Measurements from ENCODE around the gene PRKAG1.

PRKAG1 gene

DNA sequence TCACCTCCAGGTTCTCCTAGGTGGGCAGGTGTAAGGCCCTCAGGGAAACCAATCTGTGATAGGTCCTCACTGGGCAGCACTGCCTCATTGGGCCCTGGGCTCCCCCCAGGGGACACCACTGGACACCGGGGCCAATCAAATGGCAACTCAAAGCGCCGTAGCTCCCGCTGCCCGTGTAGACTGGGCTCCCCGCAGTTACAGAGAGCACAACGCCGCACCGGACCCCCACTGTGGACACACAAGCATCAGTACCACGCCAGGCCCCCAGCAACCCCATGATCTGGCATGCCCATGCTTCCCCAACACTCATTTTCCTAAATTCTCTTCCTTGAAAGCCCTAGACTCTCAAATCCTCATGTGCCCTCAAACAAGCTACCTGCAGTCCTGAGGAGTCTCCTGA, 35.9 kb upstream of the PRKAG1 start:
- H3K4me3 ChIP-seq (ENCODE audit: low read depth, low read length) = no peak overlapping the region
- TF ChIP-seq CTCF (IDR thresholded peaks at IDR 0.05; ENCODE audit: borderline replicate concordance, insufficient read depth, low read depth, low read length) = no peak

GRCh38 chr12:49054096-49054495, 35.5 kb upstream of the PRKAG1 start:
- H3K4me3 ChIP-seq (ENCODE audit: low read depth, low read length) = no peak overlapping the region
- TF ChIP-seq CTCF (IDR thresholded peaks at IDR 0.05; ENCODE audit: borderline replicate concordance, insufficient read depth, low read depth, low read length) = no peak

DNA sequence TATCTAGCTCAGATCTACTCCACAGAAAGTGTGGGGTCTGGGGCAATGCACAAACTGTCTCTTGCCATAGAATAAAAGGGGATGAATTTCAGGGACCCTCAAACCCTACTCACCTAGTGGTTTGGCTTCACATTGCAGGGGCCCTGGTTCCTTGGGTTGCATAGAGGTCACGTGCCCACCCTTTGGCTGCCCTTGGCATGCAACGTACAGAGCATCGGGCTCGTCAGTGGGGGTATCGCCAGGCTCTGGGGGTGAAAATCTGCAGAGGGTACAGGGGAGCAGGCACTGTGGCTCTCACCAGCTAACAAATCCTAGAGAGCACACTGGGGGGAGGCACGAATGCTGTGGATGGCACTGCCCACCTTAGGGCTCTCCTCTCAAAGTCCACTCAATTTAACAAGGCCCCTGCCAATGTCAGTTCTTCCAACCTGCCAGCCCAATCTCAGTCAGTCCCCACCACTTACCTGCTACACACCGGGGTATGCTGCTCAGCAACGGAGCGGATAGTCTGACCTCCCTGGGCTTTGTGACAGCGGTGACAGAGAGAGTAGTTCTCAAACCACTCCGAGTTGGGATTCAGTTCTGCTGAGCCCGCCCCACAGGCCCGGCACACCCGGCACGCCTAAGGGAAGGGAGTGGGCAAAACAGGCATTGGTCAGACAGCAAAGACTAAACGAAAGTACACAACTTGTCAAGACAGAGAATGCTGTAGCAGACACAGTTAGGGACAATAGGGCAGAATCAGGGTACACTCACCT, 34.1 kb upstream of the PRKAG1 start:
- TF ChIP-seq CTCF (IDR thresholded peaks at IDR 0.05; ENCODE audit: borderline replicate concordance, insufficient read depth, low read depth, low read length) = 0 out of 2 replicates have a peak, but pooled peaks have one; percentile 3
- H3K4me3 ChIP-seq (ENCODE audit: low read depth, low read length) = no peak overlapping the region

DNA sequence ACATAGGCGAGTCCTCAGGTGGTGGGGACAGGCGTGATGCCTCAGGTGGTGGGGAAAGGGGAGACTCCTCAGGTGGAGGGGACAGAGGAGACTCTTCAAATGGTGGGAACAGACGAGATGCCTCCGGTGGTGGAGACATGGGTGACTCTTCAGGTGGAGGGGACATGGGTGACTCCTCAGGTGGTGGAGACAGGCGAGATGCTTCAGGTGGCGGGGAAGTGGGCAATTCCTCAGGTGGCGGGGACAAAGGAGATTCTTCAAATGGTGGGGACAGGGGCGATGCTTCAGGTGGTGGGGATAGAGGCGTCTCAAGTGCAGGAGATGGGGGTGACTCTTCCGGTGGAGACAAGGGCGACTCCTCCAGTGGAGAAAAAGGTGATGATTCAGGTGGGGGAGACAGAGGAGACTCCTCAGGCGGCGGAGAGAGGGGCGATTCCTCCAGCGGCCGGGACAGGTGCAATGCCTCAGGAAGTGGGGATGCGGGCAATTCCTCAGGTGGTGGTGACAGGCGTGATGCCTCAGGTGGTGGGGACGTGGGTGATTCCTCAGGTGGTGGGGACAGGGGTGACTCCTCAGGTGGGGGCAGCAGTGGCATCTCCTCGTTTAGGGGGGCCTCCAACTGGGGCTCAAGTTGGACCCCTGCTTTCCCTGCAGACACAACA, 33.3 kb upstream of the PRKAG1 start:
- TF ChIP-seq CTCF (IDR thresholded peaks at IDR 0.05; ENCODE audit: borderline replicate concordance, insufficient read depth, low read depth, low read length) = no peak
- no peak overlapping the region for H3K4me3 ChIP-seq (ENCODE audit: low read depth, low read length)

GRCh38 chr12:49051373-49051764, 32.8 kb upstream of the PRKAG1 start:
- TF ChIP-seq CTCF (IDR thresholded peaks at IDR 0.05; ENCODE audit: borderline replicate concordance, insufficient read depth, low read depth, low read length) = no peak
- no peak overlapping the region for H3K4me3 ChIP-seq (ENCODE audit: low read depth, low read length)

DNA sequence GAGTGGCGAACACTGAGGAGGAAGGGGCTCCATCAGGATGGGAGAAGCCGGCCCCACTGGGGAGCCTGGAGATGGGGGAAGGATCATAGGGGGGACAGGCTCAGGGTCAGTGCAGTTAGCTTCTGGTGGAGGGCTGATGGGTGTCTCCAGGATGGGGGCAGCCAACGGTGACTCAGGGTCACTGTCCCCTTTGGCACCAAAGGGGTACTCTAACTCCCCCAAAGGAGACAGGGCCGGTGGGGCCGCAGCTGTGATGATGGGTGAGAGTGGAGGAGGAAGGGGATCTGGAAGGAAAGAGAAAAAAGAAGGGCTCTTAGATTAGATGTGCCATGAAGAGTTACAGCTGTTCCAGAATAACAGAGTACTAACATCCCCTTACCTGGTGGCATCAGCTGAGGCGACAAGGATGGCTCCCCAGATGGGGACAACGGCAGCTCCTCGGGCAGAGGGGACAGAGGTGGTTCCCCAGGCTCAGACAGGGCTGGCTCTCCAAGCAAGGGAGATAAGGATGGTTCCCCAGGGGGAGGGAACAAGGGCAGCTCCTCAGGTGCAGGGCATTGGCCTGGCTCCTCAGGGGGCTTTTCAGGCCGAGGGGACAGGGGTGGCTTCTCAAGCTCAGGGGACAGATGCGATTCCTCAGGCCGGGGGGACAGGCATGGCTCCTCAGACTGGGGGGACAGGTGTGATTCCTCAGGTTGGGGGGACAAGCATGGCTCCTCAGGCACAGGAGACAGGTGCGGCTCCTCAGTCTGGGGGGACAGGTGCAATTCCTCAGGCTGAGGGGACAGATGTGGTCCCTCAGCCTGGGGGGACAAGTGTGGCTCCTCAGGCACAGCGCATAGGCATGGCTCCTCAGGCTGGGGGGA, 32.2 kb upstream of the PRKAG1 start:
- no peak for TF ChIP-seq CTCF (IDR thresholded peaks at IDR 0.05; ENCODE audit: borderline replicate concordance, insufficient read depth, low read depth, low read length)
- H3K4me3 ChIP-seq (ENCODE audit: low read depth, low read length) = no peak overlapping the region
